Peyer's patch (tissue), 4 donors: Measurements from ENCODE around the gene PRX.

ENCODE experiments used
- POLR2A ChIP-seq, 2 donors: fragments of 450-650 bp; IDR thresholded peaks; one replicate each; pipeline ENCODE4 v1.5.1; 2017; ENCODE audit warnings: antibody characterized with exemption in 2 of 2, mild to moderate bottlenecking in 2 of 2, moderate library complexity in 2 of 2
- TF ChIP-seq, protein P1 (sequence below), 6 experiments: fragments of 450-650 bp in 4 of 6; fragments of 200-600 bp in 2 of 6; sonication (generic) in 1 of 6; IDR thresholded peaks; one replicate each; pipeline ENCODE4 v1.5.1; 2017 to 2019; ENCODE audit warnings: antibody characterized with exemption in 6 of 6, mild to moderate bottlenecking in 3 of 6, moderate library complexity in 1 of 6

DNA sequence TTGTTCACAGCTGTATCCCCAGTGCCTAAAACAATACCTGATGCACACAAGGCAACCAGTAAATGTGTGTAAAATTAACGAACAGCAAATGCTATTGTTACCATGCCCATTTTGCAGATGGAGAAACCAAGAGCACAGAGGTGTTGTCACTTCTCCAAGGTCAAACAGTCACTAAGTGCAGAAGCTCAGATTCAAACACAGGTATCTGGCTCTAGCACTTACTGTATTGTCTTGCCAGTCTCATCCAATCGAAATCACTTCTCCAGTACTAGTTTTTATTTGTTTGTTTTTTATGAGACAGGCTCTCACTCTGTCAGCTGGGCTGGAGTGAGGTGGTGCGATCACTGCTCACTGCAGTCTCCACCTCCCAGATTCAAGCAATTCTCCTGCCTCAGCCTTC is 51.0 kb downstream of the PRX start:
- TF ChIP-seq, protein P1, sequence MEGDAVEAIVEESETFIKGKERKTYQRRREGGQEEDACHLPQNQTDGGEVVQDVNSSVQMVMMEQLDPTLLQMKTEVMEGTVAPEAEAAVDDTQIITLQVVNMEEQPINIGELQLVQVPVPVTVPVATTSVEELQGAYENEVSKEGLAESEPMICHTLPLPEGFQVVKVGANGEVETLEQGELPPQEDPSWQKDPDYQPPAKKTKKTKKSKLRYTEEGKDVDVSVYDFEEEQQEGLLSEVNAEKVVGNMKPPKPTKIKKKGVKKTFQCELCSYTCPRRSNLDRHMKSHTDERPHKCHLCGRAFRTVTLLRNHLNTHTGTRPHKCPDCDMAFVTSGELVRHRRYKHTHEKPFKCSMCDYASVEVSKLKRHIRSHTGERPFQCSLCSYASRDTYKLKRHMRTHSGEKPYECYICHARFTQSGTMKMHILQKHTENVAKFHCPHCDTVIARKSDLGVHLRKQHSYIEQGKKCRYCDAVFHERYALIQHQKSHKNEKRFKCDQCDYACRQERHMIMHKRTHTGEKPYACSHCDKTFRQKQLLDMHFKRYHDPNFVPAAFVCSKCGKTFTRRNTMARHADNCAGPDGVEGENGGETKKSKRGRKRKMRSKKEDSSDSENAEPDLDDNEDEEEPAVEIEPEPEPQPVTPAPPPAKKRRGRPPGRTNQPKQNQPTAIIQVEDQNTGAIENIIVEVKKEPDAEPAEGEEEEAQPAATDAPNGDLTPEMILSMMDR (IDR thresholded peaks at IDR 0.05) = no peak
- no peak for TF ChIP-seq POLR2A (IDR thresholded peaks at IDR 0.05)
